Heart left ventricle (tissue), 16 donors: ENCODE results near the gene RAB17. TPM values are rescaled to one million over a fixed set of nuclear protein-coding genes. Genes with fewer than 3 reads are reported as not detected.

Source experiments
- ATAC-seq, 4 donors: fragments of 200-7000 bp; cut with Tn5 transposase; one replicate each; pipeline ENCODE4 v1.9.1; 2020 to 2022; ENCODE audit warnings: moderate library complexity in 4 of 4, mild to moderate bottlenecking in 3 of 4, moderate number of reproducible peaks in 1 of 4
- DNase-seq, 5 donors: peaks; one replicate each; pipeline ENCODE4 v3.0.0-alpha.2; 2020
- H3K27ac ChIP-seq, 12 donors: fragments of 200-600 bp; sonication (generic) in 4 of 12; one replicate each; pipeline versions ENCODE4 v1.5.0 to v1.8.0; 2016 to 2022; ENCODE audit warnings: mild to moderate bottlenecking in 2 of 12
- H3K27me3 ChIP-seq, 9 donors: fragments of 200-600 bp; sonication (generic) in 2 of 9; one replicate each; pipeline versions ENCODE4 v1.5.1 to v1.8.0; 2016 to 2022; ENCODE audit warnings: mild to moderate bottlenecking in 3 of 9
- H3K36me3 ChIP-seq, 9 donors: fragments of 200-600 bp; sonication (generic) in 2 of 9; one replicate each; pipeline versions ENCODE4 v1.5.0 to v1.8.0; 2018 to 2022; ENCODE audit warnings: mild to moderate bottlenecking in 2 of 9
- H3K4me1 ChIP-seq, 12 donors: fragments of 200-600 bp; sonication (generic) in 4 of 12; one replicate each; pipeline versions ENCODE4 v1.5.0 to v1.8.0; 2016 to 2022; ENCODE audit warnings: mild to moderate bottlenecking in 3 of 12
- H3K4me3 ChIP-seq, 12 donors: fragments of 200-600 bp; sonication (generic) in 4 of 12; one replicate each; pipeline versions ENCODE4 v1.5.0 to v1.8.0; 2017 to 2022; ENCODE audit warnings: mild to moderate bottlenecking in 9 of 12, moderate library complexity in 4 of 12
- H3K9me3 ChIP-seq, 12 donors: fragments of 200-600 bp; sonication (generic) in 4 of 12; one replicate each; pipeline versions ENCODE4 v1.5.0 to v1.8.0; 2016 to 2022; ENCODE audit warnings: mild to moderate bottlenecking in 1 of 12
- POLR2A ChIP-seq, 2 donors: fragments of 450-650 bp; IDR thresholded peaks; one replicate each; pipeline ENCODE4 v1.6.1; 2017; ENCODE audit warnings: antibody characterized with exemption in 2 of 2, mild to moderate bottlenecking in 2 of 2, moderate library complexity in 2 of 2
- WGBS, 4 donors: extraction: QIAGEN DNeasy Blood & Tissue Kit in 2 of 4; methylation state at CpG; one replicate each; pipeline versions ENCODE4 v1.1.5 to v1.1.7; 2013 to 2018; 5-methylcytosine and 5-hydroxymethylcytosine counted together
- intact Hi-C, 10 donors: fragments of 100-400 bp; cut with DNase I; formaldehyde crosslinking; loops; one replicate each; pipeline versions ENCODE4 v1.11.1 to v1.14.2; 2022
- polyA plus RNA-seq, 2 donors: library from polyadenylated mRNA; stranded (reverse); fragments of 200-250 nt; gene quantifications; one replicate each; pipeline ENCODE4 v1.2.3, GENCODE V29; 2013
- total RNA-seq, 9 donors: library from RNA; depleted of rRNA in 2 of 9; stranded (reverse); fragments of >200 nt in 2 of 9; fragmentation: NEBNext Ultra II Directional in 3 of 9; extraction: Animal tissue kit (Norgen Biotek cat#: 25700) in 3 of 9; gene quantifications; one replicate each; pipeline versions ENCODE4 v1.1.0 to v1.2.4, GENCODE V29; 2016 to 2023
- TF ChIP-seq, protein P1 (sequence below), 12 donors: fragments of 200-600 bp; sonication (generic) in 4 of 12; IDR thresholded peaks; one replicate each; pipeline versions ENCODE4 v1.5.0 to v1.8.0; 2018 to 2022; ENCODE audit warnings: antibody characterized with exemption in 12 of 12, mild to moderate bottlenecking in 5 of 12
- donor health status: ischemic (EF 13 %, LVEDD 7.1; RV severe dilation, severe dysfunction).
- donor health status: healthy with polysubstance abuse.
- donor health status: DM: no; HTN: yes; CAD: no.
- donor health status: DM: no; HTN: no; CAD: no.
- donor health status: ischemic (EF 25% LVEDD 6.9; RV normal size, moderate dysfunction).
- donor health status: ischemic (EF 25% LVEDD 5.7; RV mildly dilated, moderate dysfunction).
- donor health status: healthy.
- donor health status: DM: yes; HTN: yes; CAD: no.
- donor health status: ischemic (EF 35%, LVEDD 5.7; RV mildly dilated, moderate dysfunction).
- donor health status: nonischemic (EF 11% LVEDD 7.7; RV severe dilation, severe dysfunction).
- donor health status: DM: yes; HTN: yes; CAD: no.
- donor health status: PGD.
- donor health status: ischemic (EF 29% LVEDD 5.4; RV normal size, mild dysfunction).
- donor health status: nonischemic (EF 23%, LVEDD 6.1; RV moderate dilation, normal function).

RAB17 gene
- total and polyA plus RNA-seq, 11 donors, result 1.1 to 7.3 (median 3.7) TPM

DNA sequence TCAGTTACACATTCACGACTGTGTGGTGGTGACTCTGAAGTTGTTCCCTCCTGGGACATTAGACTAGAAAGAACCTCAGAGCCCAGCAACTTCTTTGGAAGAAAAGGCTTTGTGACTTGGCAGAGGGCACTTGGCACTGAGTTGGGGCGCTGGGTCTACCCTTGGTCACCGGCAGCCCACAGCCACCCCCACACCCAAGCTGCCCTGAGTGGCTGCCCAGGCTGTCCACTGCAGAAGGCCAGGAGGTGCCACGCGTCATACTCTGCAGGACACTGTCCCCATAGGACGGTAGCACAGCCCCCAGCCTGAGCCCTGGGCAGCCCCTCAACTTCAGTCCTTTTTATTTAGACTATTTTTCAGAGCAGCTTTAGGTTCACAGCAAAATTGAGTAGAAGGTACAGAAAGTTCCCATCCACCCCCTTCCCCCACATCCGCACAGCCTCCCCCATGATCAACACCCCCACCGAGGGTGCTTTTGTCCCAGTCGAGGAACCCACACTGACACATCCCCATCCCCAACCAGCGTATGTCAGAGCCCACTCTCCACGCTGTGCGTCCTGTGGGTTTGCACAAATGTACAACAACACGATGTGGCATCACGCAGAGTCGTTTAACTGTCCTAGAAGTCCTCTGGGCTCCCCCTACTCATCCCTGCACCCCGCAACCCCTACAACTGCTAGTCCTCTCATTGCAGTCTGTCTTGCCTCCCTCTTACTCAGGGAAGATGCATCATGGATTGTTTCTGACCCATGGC, 23.1 kb downstream of the RAB17 start:
- WGBS, 4 donors, result 82 to 90% (median 86%) methylated on average over 16 of the region's 16 CpGs
- H3K27ac ChIP-seq, result no peak overlapping the region
- ATAC-seq (no peak), DNase-seq (peak in 1 of 5 donors; percentile 8)
- TF ChIP-seq, protein P1, sequence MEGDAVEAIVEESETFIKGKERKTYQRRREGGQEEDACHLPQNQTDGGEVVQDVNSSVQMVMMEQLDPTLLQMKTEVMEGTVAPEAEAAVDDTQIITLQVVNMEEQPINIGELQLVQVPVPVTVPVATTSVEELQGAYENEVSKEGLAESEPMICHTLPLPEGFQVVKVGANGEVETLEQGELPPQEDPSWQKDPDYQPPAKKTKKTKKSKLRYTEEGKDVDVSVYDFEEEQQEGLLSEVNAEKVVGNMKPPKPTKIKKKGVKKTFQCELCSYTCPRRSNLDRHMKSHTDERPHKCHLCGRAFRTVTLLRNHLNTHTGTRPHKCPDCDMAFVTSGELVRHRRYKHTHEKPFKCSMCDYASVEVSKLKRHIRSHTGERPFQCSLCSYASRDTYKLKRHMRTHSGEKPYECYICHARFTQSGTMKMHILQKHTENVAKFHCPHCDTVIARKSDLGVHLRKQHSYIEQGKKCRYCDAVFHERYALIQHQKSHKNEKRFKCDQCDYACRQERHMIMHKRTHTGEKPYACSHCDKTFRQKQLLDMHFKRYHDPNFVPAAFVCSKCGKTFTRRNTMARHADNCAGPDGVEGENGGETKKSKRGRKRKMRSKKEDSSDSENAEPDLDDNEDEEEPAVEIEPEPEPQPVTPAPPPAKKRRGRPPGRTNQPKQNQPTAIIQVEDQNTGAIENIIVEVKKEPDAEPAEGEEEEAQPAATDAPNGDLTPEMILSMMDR (IDR thresholded peaks at IDR 0.05), result no peak
- no peak for TF ChIP-seq POLR2A (IDR thresholded peaks at IDR 0.05)
- intact Hi-C loops, result loop anchor here in 1 of 10 donors (10.0 kb wide), 1 partner anchor 473 kb away; no protein-coding TSS in a partner anchor
- no peaks in the 10 kb centered on the region for H3K9me3 ChIP-seq
- H3K27me3 ChIP-seq, result peaks cover 0 to 14% (median 0%) of the 10 kb centered on the region in 9 donors
- H3K36me3 ChIP-seq, result no peaks in the 10 kb centered on the region
- H3K4me3 ChIP-seq, result no peak overlapping the region
- peaks cover 0 to 11% (median 9%) of the 10 kb centered on the region in 12 donors for H3K4me1 ChIP-seq

DNA sequence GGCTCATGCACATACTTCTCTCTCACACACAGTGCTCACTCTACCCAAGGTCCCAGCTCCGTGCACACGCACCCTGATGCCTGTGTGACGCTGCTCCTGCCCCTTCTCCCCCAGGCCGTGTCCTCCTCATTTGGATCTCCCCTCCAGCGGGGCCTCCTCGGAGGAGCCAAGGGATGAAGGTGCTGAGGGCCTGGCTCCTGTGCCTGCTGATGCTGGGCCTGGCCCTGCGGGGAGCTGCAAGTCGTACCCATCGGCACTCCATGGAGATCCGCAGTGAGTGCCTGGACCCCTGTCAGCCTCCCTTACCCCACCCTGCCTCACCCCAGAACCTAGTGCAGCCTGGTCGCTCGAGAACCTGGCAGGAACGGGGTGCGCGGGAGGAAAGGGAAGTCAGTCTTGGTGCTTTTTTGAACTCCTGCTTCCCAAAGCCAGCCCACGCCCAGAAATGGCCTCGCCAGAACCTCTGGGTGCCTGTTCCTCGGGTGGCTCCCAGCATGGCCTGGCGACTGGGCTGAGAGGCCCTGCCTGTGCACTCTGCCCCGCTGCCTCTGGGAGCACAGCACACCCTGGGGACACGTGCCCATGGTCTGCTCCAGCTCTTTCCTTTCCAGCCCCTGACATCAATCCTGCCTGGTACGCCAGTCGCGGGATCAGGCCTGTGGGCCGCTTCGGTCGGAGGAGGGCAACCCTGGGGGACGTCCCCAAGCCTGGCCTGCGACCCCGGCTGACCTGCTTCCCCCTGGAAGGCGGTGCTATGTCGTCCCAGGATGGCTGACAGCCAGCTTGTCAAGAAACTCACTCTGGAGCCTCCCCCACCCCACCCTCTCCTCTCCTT, 23.9 kb downstream of the RAB17 start, which contains the start of gene PRLH:
PRLH (plus strand) TSS at position 174 of the 835 bp plus-strand sequence; CDS start at position 174, 0 bp downstream.
- TF ChIP-seq, protein P1 (IDR thresholded peaks at IDR 0.05), result no peak
- TF ChIP-seq POLR2A (IDR thresholded peaks at IDR 0.05), result no peak
- H3K4me1 ChIP-seq, result peaks cover 0 to 3% (median 1%) of the 10 kb centered on the region in 12 donors
- H3K27ac ChIP-seq, result no peak within 1 kb of the TSS
- H3K9me3 ChIP-seq, result no peaks in the 10 kb centered on the region
- H3K27me3 ChIP-seq, result peaks cover 0 to 14% (median 0%) of the 10 kb centered on the region in 9 donors
- no peaks in the 10 kb centered on the region for H3K36me3 ChIP-seq
- 65 to 78% (median 72%) methylated on average over 22 to 32 of the region's 32 CpGs for WGBS, 4 donors
- H3K4me3 ChIP-seq, result no peak within 1 kb of the TSS
- DNase-seq, result peak in 1 of 5 donors; percentile 21
- intact Hi-C loops, result loop anchor here in 1 of 10 donors (10.0 kb wide), 1 partner anchor 472 kb away; no protein-coding TSS in a partner anchor
- no peak for ATAC-seq

DNA sequence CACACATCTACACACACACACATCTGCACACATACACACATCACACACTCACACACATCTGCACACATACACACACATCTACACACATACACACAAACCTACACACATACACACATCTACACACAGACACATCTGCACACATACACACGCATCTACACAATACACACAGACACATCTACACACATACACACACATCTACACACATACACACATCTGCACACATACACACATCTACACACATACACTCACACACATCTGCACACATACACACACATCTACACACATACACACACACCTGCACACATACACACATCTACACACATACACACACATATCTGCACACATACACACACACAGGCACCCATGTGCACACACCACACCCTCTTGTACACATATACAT, 24.6 kb downstream of the RAB17 start:
- peaks cover 0 to 14% (median 0%) of the 10 kb centered on the region in 9 donors for H3K27me3 ChIP-seq
- H3K36me3 ChIP-seq, result no peaks in the 10 kb centered on the region
- H3K27ac ChIP-seq, result no peak overlapping the region
- H3K9me3 ChIP-seq, result no peaks in the 10 kb centered on the region
- no peaks in the 10 kb centered on the region for H3K4me1 ChIP-seq
- intact Hi-C loops, result loop anchor here in 1 of 10 donors (10.0 kb wide), 1 partner anchor 471 kb away; no protein-coding TSS in a partner anchor
- WGBS, 4 donors, result 92 to 98% (median 96%) methylated on average over 1 of the region's 1 CpG
- DNase-seq (no peak), ATAC-seq (no peak)
- no peak for TF ChIP-seq POLR2A (IDR thresholded peaks at IDR 0.05)
- TF ChIP-seq, protein P1 (IDR thresholded peaks at IDR 0.05), result no peak
- no peak overlapping the region for H3K4me3 ChIP-seq
